GM21515 (cell line): ENCODE results near the gene PVRIG.
"Not testable (repeated sequence)": the region's sequence is repeated elsewhere in the genome, so short reads cannot be mapped to it uniquely, and the experiment has no call there.

Experiments
- ATAC-seq: cut with Tn5 transposase; IDR thresholded peaks from one replicate; pipeline ENCODE4 v1.9.1; 2021; ENCODE audit not compliant: unreplicated experiment

The PVRIG gene

GRCh38 chr7:100270046-100270918 lies 50.5 kb downstream of the PVRIG start:
- not testable (repeated sequence) for ATAC-seq
